Measurements from ENCODE around the gene DVL3. TPM values are rescaled to one million over a fixed set of nuclear protein-coding genes. Genes with fewer than 3 reads are reported as not detected.

The DVL3 gene
- total RNA-seq, 1 experiment from 2014 or later, result 86.7 TPM

DNA sequence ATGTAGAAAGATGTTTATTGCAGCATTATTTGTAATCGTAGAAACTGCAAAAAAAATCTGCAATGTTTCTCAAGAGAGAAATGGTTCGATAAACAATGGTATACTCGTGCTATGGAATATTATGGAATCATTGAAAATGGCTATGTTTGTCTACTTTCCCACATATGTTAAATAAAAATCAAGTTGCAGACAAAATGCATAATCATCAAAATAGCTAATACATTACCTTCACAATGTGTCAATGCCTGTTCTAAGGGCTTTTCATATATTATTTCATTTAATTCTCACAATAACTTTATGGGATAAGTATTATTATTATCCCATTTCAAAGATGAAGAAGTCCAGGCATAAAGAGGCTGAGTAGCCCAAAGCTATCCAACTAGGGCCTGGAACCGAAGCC lies 22.2 kb upstream of the DVL3 start:
- Histone ChIP-seq H3K27me3 (replicated peaks; ENCODE audit: control insufficient read depth, insufficient read depth, low read length) (no peaks in the 10 kb centered on the region), H3K4me3 (ENCODE audit: low read depth, low read length) (no peak overlapping the region), H3K4me1 (peaks cover 9% of the 10 kb centered on the region; the same call in 1 of the 2 replicates), H3K36me3 (ENCODE audit: control insufficient read depth, insufficient read depth, low read length) (no peaks in the 10 kb centered on the region), H3K9me3 (no peaks in the 10 kb centered on the region)
- Mint-ChIP-seq H3K27ac (ENCODE audit: unreplicated experiment) (peak overlapping the region; percentile 93), H3K4me1 (ENCODE audit: low read depth, unreplicated experiment) (peaks cover 7% of the 10 kb centered on the region), H3K27me3 (ENCODE audit: insufficient read depth, unreplicated experiment) (no peaks in the 10 kb centered on the region), H3K9me3 (ENCODE audit: unreplicated experiment) (no peaks in the 10 kb centered on the region), H3K36me3 (ENCODE audit: insufficient read depth, unreplicated experiment) (peaks cover 11% of the 10 kb centered on the region), H3K4me3 (ENCODE audit: unreplicated experiment) (peak overlapping the region; percentile 98)
- BruUV-seq (replicated peaks), result no TSS peak
- no peak for DNase-seq
- intact Hi-C loops (cut with micrococcal nuclease; ENCODE audit: unreplicated experiment), result loop anchor here (5.0 kb wide), 2 partner anchors 39 to 236 kb away; partner anchors contain the start of gene AP2M1
- ChIA-PET CTCF (no interaction called here), POLR2A (no interaction called here)
- TF ChIP-seq, protein P1, sequence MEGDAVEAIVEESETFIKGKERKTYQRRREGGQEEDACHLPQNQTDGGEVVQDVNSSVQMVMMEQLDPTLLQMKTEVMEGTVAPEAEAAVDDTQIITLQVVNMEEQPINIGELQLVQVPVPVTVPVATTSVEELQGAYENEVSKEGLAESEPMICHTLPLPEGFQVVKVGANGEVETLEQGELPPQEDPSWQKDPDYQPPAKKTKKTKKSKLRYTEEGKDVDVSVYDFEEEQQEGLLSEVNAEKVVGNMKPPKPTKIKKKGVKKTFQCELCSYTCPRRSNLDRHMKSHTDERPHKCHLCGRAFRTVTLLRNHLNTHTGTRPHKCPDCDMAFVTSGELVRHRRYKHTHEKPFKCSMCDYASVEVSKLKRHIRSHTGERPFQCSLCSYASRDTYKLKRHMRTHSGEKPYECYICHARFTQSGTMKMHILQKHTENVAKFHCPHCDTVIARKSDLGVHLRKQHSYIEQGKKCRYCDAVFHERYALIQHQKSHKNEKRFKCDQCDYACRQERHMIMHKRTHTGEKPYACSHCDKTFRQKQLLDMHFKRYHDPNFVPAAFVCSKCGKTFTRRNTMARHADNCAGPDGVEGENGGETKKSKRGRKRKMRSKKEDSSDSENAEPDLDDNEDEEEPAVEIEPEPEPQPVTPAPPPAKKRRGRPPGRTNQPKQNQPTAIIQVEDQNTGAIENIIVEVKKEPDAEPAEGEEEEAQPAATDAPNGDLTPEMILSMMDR (IDR thresholded peaks at IDR 0.05; ENCODE audit: insufficient read depth in 1 of 2, low read depth in 1 of 2, low read length in 1 of 2, severe bottlenecking in 1 of 2, unreplicated experiment in 1 of 2), result no peak

DNA sequence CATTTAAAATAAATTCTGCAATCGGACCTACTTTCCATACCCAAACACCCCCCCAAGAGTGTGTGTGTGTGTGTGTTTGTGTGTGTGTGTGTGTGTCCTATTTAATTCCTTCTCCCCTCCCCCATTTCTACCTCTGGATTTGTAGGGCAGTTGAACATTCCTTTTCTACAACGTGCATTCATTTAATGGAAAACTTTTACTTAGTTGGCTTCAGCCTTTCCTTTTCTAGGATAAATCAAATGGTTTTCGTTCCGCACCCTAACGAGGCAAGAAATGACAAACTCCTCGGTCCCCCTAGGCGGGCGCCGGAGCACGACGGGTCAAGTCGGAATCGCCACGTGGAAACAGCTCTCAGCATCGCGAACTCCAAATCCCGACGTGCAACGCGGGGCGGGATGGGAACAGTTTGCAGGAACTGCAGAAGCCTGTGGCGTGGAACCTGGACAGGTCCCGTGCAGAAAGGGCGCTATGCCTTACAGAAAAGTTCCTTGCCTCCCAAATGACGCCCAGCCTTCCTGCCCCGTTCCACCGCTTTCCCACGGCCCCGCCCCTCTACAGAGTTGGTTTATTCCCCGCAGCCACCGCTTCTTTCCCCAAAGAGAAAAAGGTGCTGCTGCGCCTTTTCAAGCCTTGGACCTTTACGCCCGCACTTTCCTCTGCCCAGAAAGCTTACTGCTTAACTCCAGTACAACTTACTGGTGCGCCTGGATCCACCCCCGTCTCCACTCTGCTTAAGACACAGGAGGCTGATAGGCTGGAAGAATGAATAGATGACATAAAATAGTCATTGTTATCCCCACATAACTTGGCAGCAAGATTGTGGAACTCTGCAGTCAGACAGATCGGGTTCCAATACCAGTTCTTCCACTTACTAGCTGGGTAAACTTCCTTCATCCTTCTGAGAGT lies 21.1 kb upstream of the DVL3 start:
- Mint-ChIP-seq H3K4me3 (ENCODE audit: unreplicated experiment) (peak overlapping the region; percentile 98), H3K27me3 (ENCODE audit: insufficient read depth, unreplicated experiment) (no peaks in the 10 kb centered on the region), H3K4me1 (ENCODE audit: low read depth, unreplicated experiment) (peaks cover 7% of the 10 kb centered on the region), H3K9me3 (ENCODE audit: unreplicated experiment) (no peaks in the 10 kb centered on the region), H3K36me3 (ENCODE audit: insufficient read depth, unreplicated experiment) (peaks cover 11% of the 10 kb centered on the region), H3K27ac (ENCODE audit: unreplicated experiment) (peak overlapping the region; percentile 93)
- TF ChIP-seq, protein P1 (IDR thresholded peaks at IDR 0.05; ENCODE audit: insufficient read depth in 1 of 2, low read depth in 1 of 2, low read length in 1 of 2, severe bottlenecking in 1 of 2, unreplicated experiment in 1 of 2), result no peak
- H3K4me1 ChIP-seq, result peaks cover 9% of the 10 kb centered on the region; the same call in 1 of the 2 replicates
- no peaks in the 10 kb centered on the region for H3K27me3 ChIP-seq (replicated peaks; ENCODE audit: control insufficient read depth, insufficient read depth, low read length)
- ChIA-PET POLR2A (interaction anchor here (0.6 to 1.3 kb wide), 5 partner anchors 22 to 124 kb away, joined by 3 to 10 read pairs (median 3); no protein-coding TSS in a partner anchor), CTCF (interaction anchor here (1.0 to 1.3 kb wide), 3 partner anchors 11 to 238 kb away, joined by 3 to 4 read pairs (median 3); no protein-coding TSS in a partner anchor)
- H3K4me3 ChIP-seq (ENCODE audit: low read depth, low read length), result peak overlapping the region; percentile 78
- H3K9me3 ChIP-seq, result no peaks in the 10 kb centered on the region
- no TSS peak for BruUV-seq (replicated peaks)
- DNase-seq, result peak; percentile 88 to 92
- no peaks in the 10 kb centered on the region for H3K36me3 ChIP-seq (ENCODE audit: control insufficient read depth, insufficient read depth, low read length)
- intact Hi-C loops (cut with micrococcal nuclease; ENCODE audit: unreplicated experiment), result loop anchor here (1.0 to 5.0 kb wide), 4 partner anchors 23 to 237 kb away; partner anchors contain the start of gene AP2M1

DNA sequence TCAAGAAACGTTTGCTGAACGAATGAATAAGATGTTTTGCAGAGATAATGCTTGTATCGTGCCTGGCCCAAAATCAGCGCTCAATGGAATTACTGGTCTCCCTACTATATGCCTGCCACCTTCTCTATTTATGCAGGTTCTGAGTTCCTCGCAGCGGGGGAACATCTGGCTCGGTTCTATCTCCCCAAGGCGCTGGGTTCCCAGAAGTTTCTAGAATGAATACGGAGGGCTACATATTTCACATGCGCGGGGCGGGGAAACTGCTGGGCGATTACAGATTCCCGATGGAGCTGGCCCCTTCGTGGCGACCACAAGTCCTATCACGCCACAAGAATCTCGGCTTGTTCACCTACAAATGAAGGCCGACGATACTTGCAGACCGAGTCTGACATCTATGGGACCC lies 20.4 kb upstream of the DVL3 start:
- TF ChIP-seq, protein P1 (IDR thresholded peaks at IDR 0.05; ENCODE audit: insufficient read depth in 1 of 2, low read depth in 1 of 2, low read length in 1 of 2, severe bottlenecking in 1 of 2, unreplicated experiment in 1 of 2), result no peak
- ChIA-PET CTCF (interaction anchor here (0.7 to 1.3 kb wide), 6 partner anchors 10 to 240 kb away, joined by 3 to 10 read pairs (median 4); partner anchors contain the start of gene AP2M1), POLR2A (interaction anchor here (0.6 to 1.3 kb wide), 4 partner anchors 22 to 117 kb away, joined by 3 to 5 read pairs (median 3); partner anchors contain the start of genes ABCC5 and ABCF3)
- H3K9me3 ChIP-seq, result no peaks in the 10 kb centered on the region
- no peaks in the 10 kb centered on the region for H3K27me3 ChIP-seq (replicated peaks; ENCODE audit: control insufficient read depth, insufficient read depth, low read length)
- H3K4me1 ChIP-seq, result peaks cover 9% of the 10 kb centered on the region; the same call in 1 of the 2 replicates
- BruUV-seq (replicated peaks), result TSS peak; percentile 75
- H3K4me3 ChIP-seq (ENCODE audit: low read depth, low read length), result peak overlapping the region; percentile 78
- intact Hi-C loops (cut with micrococcal nuclease; ENCODE audit: unreplicated experiment), result loop anchor here (1.0 to 5.0 kb wide), 4 partner anchors 22 to 237 kb away; partner anchors contain the start of gene AP2M1
- DNase-seq, result no peak
- Mint-ChIP-seq H3K9me3 (ENCODE audit: unreplicated experiment) (no peaks in the 10 kb centered on the region), H3K4me1 (ENCODE audit: low read depth, unreplicated experiment) (peaks cover 7% of the 10 kb centered on the region), H3K4me3 (ENCODE audit: unreplicated experiment) (peak overlapping the region; percentile 98), H3K27ac (ENCODE audit: unreplicated experiment) (peak overlapping the region; percentile 93), H3K36me3 (ENCODE audit: insufficient read depth, unreplicated experiment) (peaks cover 13% of the 10 kb centered on the region), H3K27me3 (ENCODE audit: insufficient read depth, unreplicated experiment) (no peaks in the 10 kb centered on the region)
- H3K36me3 ChIP-seq (ENCODE audit: control insufficient read depth, insufficient read depth, low read length), result no peaks in the 10 kb centered on the region
